ENCODE results near the gene TSGA10.

Gene TSGA10

DNA sequence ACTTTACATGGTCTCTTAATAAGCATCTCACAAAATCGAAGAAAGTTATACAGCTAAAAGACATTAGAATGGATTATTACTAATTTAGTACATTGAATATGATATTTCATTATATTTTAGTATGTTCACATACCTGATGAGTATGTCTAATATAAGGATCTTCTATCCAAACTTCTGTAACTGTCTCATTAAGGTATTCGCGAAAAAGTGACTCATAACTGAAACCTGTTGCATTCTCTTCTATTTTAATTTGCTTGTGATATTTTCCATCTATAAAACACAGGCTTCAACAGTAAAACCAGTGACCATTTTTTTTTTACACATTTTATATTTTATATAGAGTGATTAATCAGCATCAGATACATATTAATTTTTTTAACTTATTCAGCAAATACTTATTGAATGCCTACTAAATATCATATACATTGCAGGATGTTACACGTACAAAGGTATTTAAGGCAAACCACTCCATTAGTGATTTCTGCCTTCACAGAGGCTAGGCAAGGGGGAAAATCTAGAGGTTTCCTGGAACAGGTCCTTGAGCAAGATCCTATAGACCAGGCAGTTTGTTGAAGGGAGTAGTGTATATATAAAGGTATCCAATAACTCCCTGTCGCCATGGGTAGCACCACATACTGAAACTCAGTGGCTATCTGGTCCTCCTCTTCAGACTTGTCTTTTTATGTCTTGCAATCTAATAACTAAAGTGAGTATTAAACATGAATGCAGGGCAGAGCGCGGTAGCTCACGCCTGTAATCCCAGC, 16.8 kb upstream of the TSGA10 start:
- TF ChIP-seq, protein P1, sequence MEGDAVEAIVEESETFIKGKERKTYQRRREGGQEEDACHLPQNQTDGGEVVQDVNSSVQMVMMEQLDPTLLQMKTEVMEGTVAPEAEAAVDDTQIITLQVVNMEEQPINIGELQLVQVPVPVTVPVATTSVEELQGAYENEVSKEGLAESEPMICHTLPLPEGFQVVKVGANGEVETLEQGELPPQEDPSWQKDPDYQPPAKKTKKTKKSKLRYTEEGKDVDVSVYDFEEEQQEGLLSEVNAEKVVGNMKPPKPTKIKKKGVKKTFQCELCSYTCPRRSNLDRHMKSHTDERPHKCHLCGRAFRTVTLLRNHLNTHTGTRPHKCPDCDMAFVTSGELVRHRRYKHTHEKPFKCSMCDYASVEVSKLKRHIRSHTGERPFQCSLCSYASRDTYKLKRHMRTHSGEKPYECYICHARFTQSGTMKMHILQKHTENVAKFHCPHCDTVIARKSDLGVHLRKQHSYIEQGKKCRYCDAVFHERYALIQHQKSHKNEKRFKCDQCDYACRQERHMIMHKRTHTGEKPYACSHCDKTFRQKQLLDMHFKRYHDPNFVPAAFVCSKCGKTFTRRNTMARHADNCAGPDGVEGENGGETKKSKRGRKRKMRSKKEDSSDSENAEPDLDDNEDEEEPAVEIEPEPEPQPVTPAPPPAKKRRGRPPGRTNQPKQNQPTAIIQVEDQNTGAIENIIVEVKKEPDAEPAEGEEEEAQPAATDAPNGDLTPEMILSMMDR (IDR thresholded peaks at IDR 0.05) = no peak
- Histone ChIP-seq H3K4me2 (ENCODE audit: low read length) (no peak overlapping the region), H2AFZ (no peak overlapping the region), H3K79me2 (no peaks in the 10 kb centered on the region), H3K9ac (no peak overlapping the region), H3K4me3 (ENCODE audit: low read depth, low read length) (no peak overlapping the region), H3K4me1 (no peaks in the 10 kb centered on the region), H3K36me3 (ENCODE audit: control insufficient read depth, insufficient read depth, low read length) (no peaks in the 10 kb centered on the region), H3K9me3 (ENCODE audit: control insufficient read depth, low read length) (no peaks in the 10 kb centered on the region), H3K27me3 (ENCODE audit: control insufficient read depth, insufficient read depth, low read length) (no peaks in the 10 kb centered on the region), H3K27ac (no peak overlapping the region)

DNA sequence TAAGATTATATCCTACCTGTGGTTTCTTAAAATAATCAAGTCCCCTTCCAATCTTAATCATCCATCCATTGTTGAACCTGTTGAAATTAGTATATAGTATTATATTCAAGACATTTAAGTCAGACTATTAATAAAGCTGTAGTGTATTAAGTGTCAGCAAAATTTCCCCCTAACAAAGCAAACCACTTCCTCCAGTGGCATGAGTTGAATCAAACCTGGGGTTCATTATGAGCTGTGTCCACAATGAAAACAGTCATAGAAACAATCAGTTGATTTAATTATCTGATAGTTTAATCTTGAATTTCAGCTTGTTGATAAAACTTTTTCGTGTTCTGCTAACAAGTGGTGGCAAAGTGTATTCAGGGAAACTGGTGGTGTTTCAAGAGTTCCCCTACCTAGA, 14.8 kb upstream of the TSGA10 start:
- no peaks in the 10 kb centered on the region for H3K36me3 ChIP-seq (ENCODE audit: control insufficient read depth, insufficient read depth, low read length)
- no peaks in the 10 kb centered on the region for H3K9me3 ChIP-seq (ENCODE audit: control insufficient read depth, low read length)

DNA sequence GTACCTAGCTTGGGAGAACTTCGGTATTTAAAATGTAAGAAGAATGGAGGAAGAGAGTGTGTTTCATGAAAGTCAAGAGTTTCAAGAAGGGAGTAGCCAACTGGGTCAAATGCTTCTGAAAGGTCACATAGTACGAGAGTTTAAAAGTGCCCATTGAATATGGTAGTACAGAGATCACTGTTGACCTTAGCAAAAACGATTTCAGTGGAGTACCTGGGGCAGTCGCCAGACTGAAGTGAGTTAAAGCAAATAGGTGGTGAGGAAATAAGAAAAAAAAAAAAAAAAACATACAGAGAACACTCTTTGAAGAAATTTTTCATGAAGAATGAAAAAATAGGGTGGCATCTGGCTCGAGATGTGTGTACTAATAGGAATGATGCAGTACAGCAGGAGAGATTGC, 11.5 kb upstream of the TSGA10 start:
- Histone ChIP-seq H3K4me3 (ENCODE audit: low read depth, low read length) (no peak overlapping the region), H3K4me1 (no peaks in the 10 kb centered on the region), H3K9ac (no peak overlapping the region), H3K9me3 (ENCODE audit: control insufficient read depth, low read length) (no peaks in the 10 kb centered on the region), H2AFZ (no peak overlapping the region), H3K4me2 (ENCODE audit: low read length) (no peak overlapping the region), H3K27me3 (ENCODE audit: control insufficient read depth, insufficient read depth, low read length) (no peaks in the 10 kb centered on the region), H3K79me2 (no peaks in the 10 kb centered on the region), H3K36me3 (ENCODE audit: control insufficient read depth, insufficient read depth, low read length) (no peaks in the 10 kb centered on the region), H3K27ac (no peak overlapping the region)
- TF ChIP-seq, protein P1 (IDR thresholded peaks at IDR 0.05) = no peak

More for the DNA sequence above, 14.8 kb upstream of the TSGA10 start:
- Histone ChIP-seq H3K4me3 (ENCODE audit: low read depth, low read length) (no peak overlapping the region), H3K27ac (no peak overlapping the region), H3K4me2 (ENCODE audit: low read length) (no peak overlapping the region), H3K9ac (no peak overlapping the region), H3K27me3 (ENCODE audit: control insufficient read depth, insufficient read depth, low read length) (no peaks in the 10 kb centered on the region), H3K79me2 (no peaks in the 10 kb centered on the region), H2AFZ (no peak overlapping the region), H3K4me1 (no peaks in the 10 kb centered on the region)
- TF ChIP-seq, protein P1 (IDR thresholded peaks at IDR 0.05) = no peak

DNA sequence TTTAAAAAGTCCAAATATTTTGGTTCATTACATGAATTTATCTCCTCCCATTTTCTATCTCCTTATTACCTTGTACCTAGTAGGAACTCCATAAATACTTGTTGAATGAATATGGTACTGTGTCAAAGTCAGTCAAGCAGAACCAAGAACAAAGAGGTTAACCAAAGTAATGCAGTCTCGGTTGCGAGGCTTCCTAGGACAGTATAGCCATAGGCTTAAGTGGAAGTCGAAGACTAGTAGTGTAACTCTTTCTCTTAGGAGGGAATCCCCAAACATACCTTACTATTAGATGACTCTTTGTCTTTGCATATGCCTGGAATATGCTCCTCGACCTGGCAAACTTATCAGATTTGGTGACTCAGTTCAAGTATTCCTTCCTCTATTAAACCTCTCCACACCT, 4.9 kb upstream of the TSGA10 start:
- TF ChIP-seq, protein P1 (IDR thresholded peaks at IDR 0.05) = no peak
- Histone ChIP-seq H3K27ac (no peak overlapping the region), H3K27me3 (ENCODE audit: control insufficient read depth, insufficient read depth, low read length) (no peaks in the 10 kb centered on the region), H3K9me3 (ENCODE audit: control insufficient read depth, low read length) (no peaks in the 10 kb centered on the region), H3K79me2 (peaks cover 7% of the 10 kb centered on the region), H3K9ac (no peak overlapping the region), H3K36me3 (ENCODE audit: control insufficient read depth, insufficient read depth, low read length) (no peaks in the 10 kb centered on the region), H3K4me3 (ENCODE audit: low read depth, low read length) (no peak overlapping the region), H2AFZ (no peak overlapping the region), H3K4me1 (peaks cover 9% of the 10 kb centered on the region), H3K4me2 (ENCODE audit: low read length) (no peak overlapping the region)

DNA sequence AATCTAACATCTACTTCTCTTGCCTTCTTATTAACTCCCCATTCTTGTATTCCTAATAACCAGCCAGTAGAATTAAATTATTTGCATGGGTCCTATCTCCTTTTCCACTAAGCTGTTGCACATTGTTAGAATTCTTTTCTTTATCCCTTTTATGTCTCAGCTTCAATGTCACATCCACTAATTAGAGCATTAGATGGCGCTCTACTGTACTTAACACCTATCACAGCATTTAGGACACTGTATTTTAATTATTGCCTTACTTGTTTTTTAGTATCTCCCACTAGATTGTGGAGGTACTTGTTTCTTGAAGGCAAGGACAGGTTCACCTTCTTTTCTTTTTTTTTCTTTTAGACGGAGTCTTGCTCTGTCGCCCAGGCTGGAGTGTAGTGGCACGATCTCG, 3.9 kb upstream of the TSGA10 start:
- no peaks in the 10 kb centered on the region for H3K9me3 ChIP-seq (ENCODE audit: control insufficient read depth, low read length)
- H3K4me1 ChIP-seq = peaks cover 11% of the 10 kb centered on the region
- no peaks in the 10 kb centered on the region for H3K36me3 ChIP-seq (ENCODE audit: control insufficient read depth, insufficient read depth, low read length)
- TF ChIP-seq, protein P1 (IDR thresholded peaks at IDR 0.05) = no peak
- no peak overlapping the region for H3K27ac ChIP-seq
- peaks cover 7% of the 10 kb centered on the region for H3K79me2 ChIP-seq
- H3K4me3 ChIP-seq (ENCODE audit: low read depth, low read length) = no peak overlapping the region
- H3K4me2 ChIP-seq (ENCODE audit: low read length) = no peak overlapping the region
- no peak overlapping the region for H2AFZ ChIP-seq
- H3K27me3 ChIP-seq (ENCODE audit: control insufficient read depth, insufficient read depth, low read length) = no peaks in the 10 kb centered on the region
- no peak overlapping the region for H3K9ac ChIP-seq
